GM06990 (cell line): ENCODE results near the gene MELTF.

Source experiments
- DNase-seq: peaks from one replicate; pipeline ENCODE4 v3.0.0-alpha.2; 2011; ENCODE audit not compliant: insufficient read length; ENCODE audit errors: extremely low read depth
- H3K27me3 ChIP-seq: replicated peaks from 2 replicates; pipeline ENCODE4 v1.6.0; 2011; ENCODE audit warnings: low read length; ENCODE audit not compliant: control insufficient read depth, insufficient read depth
- H3K36me3 ChIP-seq: 2 replicates; pipeline ENCODE4 v1.5.1; 2011; ENCODE audit warnings: low read length; ENCODE audit not compliant: control insufficient read depth, insufficient read depth
- H3K4me3 ChIP-seq: replicated peaks from 2 replicates; pipeline ENCODE4 v1.5.1; 2011; ENCODE audit warnings: low read depth, mild to moderate bottlenecking, control low read depth, low read length
- CTCF ChIP-seq: IDR thresholded peaks from 2 replicates; pipeline ENCODE4 v1.5.1; 2011; ENCODE audit warnings: low read length, control low read depth, mild to moderate bottlenecking, inconsistent platforms; ENCODE audit not compliant: insufficient read depth, poor library complexity, severe bottlenecking

The MELTF gene

GRCh38 chr3:196976941-196977340 lies 52.7 kb downstream of the MELTF start:
- no peak for TF ChIP-seq CTCF
- DNase-seq = no peak
- no peaks in the 10 kb centered on the region for H3K27me3 ChIP-seq
- H3K36me3 ChIP-seq = no peaks in the 10 kb centered on the region
- H3K4me3 ChIP-seq = no peak overlapping the region

- Histone ChIP-seq H3K36me3 (no peaks in the 10 kb centered on the region), H3K27me3 (no peaks in the 10 kb centered on the region), H3K4me3 (no peak overlapping the region)
- TF ChIP-seq CTCF = no peak
- no peak for DNase-seq
These were observed 54.3 kb downstream of the MELTF start for GRCh38 chr3:196975349-196975748.

- Histone ChIP-seq H3K4me3 (no peak overlapping the region), H3K36me3 (no peaks in the 10 kb centered on the region), H3K27me3 (no peaks in the 10 kb centered on the region)
- no peak for TF ChIP-seq CTCF
- no peak for DNase-seq
These were observed 55.0 kb downstream of the MELTF start for GRCh38 chr3:196974661-196975060.

GRCh38 chr3:196971094-196971698 lies 58.4 kb downstream of the MELTF start:
- TF ChIP-seq CTCF = no peak
- DNase-seq = no peak
- Histone ChIP-seq H3K27me3 (no peaks in the 10 kb centered on the region), H3K36me3 (0 out of 2 replicates have a peak, but pooled peaks cover 1% of the 10 kb centered on the region), H3K4me3 (no peak overlapping the region)

GRCh38 chr3:196970547-196971093 lies 59.0 kb downstream of the MELTF start:
- DNase-seq = no peak
- H3K4me3 ChIP-seq = no peak overlapping the region
- TF ChIP-seq CTCF = no peak
- H3K27me3 ChIP-seq = no peaks in the 10 kb centered on the region
- H3K36me3 ChIP-seq = 0 out of 2 replicates have a peak, but pooled peaks cover 1% of the 10 kb centered on the region
